Choroid plexus epithelial cell (primary cell): Measurements from ENCODE around the gene ELP6.
A peak's percentile ranks its signal among the peaks of the same experiment; 100 is the strongest.

Experiments used
- DNase-seq: peaks from one replicate; pipeline ENCODE4 v3.0.0-alpha.2; 2010; ENCODE audit warnings: low read depth
- H3K4me3 ChIP-seq: 2 replicates; pipeline ENCODE4 v1.5.1; 2011; ENCODE audit warnings: low read depth, mild to moderate bottlenecking, control low read depth, low read length, moderate library complexity
- TF ChIP-seq, protein P1 (sequence below): conservative IDR thresholded peaks from 2 replicates; pipeline ENCODE4 v1.5.1; 2011; ENCODE audit warnings: low read depth, mild to moderate bottlenecking, control low read depth, inconsistent platforms, low read length, moderate library complexity

Gene ELP6

DNA sequence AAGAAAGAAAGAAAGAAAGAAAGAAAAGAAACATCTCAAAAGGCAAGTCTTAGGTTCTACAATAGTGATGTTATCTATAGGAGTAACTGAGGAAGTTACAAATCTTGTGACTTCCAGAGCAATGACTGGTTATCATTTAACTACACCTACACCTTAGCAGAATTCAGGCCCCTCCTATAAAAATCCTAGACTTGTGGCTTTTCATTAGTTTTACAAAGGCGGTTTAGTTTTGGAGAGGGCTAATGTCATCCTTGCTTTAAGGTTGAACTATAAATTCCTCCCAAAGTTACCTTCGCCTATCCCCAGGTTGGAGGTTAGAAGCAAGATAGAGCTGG, 33.7 kb downstream of the ELP6 start:
- H3K4me3 ChIP-seq: no peak overlapping the region
- DNase-seq: no peak
- TF ChIP-seq, protein P1, sequence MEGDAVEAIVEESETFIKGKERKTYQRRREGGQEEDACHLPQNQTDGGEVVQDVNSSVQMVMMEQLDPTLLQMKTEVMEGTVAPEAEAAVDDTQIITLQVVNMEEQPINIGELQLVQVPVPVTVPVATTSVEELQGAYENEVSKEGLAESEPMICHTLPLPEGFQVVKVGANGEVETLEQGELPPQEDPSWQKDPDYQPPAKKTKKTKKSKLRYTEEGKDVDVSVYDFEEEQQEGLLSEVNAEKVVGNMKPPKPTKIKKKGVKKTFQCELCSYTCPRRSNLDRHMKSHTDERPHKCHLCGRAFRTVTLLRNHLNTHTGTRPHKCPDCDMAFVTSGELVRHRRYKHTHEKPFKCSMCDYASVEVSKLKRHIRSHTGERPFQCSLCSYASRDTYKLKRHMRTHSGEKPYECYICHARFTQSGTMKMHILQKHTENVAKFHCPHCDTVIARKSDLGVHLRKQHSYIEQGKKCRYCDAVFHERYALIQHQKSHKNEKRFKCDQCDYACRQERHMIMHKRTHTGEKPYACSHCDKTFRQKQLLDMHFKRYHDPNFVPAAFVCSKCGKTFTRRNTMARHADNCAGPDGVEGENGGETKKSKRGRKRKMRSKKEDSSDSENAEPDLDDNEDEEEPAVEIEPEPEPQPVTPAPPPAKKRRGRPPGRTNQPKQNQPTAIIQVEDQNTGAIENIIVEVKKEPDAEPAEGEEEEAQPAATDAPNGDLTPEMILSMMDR: no peak

GRCh38 chr3:47478022-47478421, 35.5 kb downstream of the ELP6 start:
- DNase-seq: no peak
- TF ChIP-seq, protein P1: no peak
- H3K4me3 ChIP-seq: no peak overlapping the region

- DNase-seq: no peak
- H3K4me3 ChIP-seq: no peak overlapping the region
- TF ChIP-seq, protein P1: no peak
Measured at GRCh38 chr3:47476644-47477199, 36.8 kb downstream of the ELP6 start.

GRCh38 chr3:47476330-47476626, 37.2 kb downstream of the ELP6 start:
- no peak for DNase-seq
- H3K4me3 ChIP-seq: peak overlapping the region; percentile 84
- TF ChIP-seq, protein P1: no peak

DNA sequence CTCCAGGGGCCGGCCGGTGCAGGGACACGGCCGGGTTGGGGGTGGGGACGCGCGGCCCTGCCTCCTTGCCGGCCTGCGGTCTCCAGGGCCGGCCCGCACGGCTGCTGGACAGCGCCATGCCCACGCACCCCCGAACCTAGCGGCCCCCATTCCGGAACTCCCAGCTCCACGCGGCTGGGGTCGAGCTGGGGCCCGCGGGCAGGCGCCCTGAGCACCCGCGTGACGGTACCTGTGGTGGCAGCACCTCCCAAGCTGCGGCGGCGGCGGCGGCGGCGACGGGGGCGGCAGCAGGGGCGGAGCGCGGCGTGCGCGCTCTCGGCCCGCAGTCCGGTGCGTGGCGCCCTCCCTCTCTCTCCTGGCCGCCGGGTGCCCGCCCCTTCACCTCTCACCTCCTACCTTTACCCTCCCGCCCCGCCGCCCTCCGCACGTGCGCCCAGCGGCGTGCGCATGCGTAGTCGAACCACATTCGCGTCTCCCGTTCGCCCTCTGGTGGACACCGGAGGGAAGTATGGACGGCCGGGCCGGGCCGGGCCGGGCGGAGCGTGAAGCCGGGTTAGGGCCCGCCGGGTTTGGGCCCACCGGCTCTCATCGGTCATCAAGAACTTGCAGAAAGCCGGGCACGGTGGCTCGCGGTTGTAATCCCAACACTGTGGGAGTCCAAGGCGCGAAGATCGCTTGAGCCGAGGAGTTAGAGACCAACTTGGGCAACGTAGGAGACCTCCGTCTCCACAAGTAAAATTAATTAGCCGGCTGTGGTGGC, 37.8 kb downstream of the ELP6 start, which contains the start of gene SCAP:
TSS of gene SCAP (minus strand) at position 372 of the 760 bp plus-strand sequence. CDS start 32,948 bp downstream, outside the sequence.
- TF ChIP-seq, protein P1: peak; percentile 79
- peak; percentile 83 for DNase-seq
- H3K4me3 ChIP-seq: peak within 1 kb of the TSS; percentile 84

GRCh38 chr3:47475029-47475569, 38.4 kb downstream of the ELP6 start:
- TF ChIP-seq, protein P1: no peak
- DNase-seq: peak; percentile 36
- H3K4me3 ChIP-seq: peak overlapping the region; percentile 84

GRCh38 chr3:47473391-47473790, 40.1 kb downstream of the ELP6 start:
- TF ChIP-seq, protein P1: no peak

More at GRCh38 chr3:47473391-47473790, 40.1 kb downstream of the ELP6 start:
- no peak overlapping the region for H3K4me3 ChIP-seq
- DNase-seq: no peak
